Measurements from ENCODE around the gene PPL. TPM values are rescaled to one million over a fixed set of nuclear protein-coding genes. Genes with fewer than 3 reads are reported as not detected.

The PPL gene
- total RNA-seq, 1 experiment from 2014 or later, result 28.5 TPM

DNA sequence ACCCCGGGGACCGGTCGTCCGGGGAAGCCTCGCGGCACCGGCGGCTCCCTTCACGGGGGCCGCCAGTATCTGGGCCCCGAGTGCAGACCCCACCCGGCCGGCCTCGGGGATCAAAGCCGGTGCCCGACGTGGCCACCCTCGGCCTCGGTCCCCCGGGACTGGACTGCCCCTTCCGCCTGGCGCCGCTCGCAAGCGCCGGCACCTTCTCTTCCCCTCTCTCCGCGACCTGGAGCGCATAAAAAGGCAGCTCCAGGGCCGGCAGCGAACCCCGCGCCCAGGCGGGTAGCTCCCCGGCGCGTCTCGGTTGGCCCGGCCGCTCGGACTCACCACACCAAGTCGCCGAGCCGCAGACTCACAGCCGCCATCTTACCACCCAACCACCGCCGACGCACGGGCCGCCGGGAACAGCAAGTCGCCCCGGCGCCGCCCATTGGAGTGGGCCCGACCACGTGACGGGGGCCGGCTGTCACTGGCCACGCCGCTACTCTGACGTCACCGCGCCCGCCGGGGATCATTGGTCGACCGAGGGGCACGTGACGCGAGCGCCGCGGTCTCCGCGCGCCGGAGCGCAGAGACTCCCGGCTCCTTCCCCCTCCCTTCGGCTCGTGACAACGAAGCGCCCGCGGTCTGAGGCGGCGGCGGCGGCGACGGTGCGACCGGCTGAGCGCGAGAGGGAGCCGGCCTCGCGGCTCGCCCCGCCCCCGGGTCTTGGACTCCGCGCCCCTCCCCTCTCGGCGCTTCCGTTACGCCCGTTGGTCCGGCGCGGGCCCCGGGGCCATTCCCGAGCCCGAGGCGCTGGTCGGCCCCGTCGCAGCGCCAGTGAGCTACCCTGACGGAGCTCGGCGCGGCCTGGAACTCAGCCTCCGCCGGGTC is 89.8 kb downstream of the PPL start, which contains the start of the genes GLYR1 and UBN1 (continued):
- TF ChIP-seq, protein P1, sequence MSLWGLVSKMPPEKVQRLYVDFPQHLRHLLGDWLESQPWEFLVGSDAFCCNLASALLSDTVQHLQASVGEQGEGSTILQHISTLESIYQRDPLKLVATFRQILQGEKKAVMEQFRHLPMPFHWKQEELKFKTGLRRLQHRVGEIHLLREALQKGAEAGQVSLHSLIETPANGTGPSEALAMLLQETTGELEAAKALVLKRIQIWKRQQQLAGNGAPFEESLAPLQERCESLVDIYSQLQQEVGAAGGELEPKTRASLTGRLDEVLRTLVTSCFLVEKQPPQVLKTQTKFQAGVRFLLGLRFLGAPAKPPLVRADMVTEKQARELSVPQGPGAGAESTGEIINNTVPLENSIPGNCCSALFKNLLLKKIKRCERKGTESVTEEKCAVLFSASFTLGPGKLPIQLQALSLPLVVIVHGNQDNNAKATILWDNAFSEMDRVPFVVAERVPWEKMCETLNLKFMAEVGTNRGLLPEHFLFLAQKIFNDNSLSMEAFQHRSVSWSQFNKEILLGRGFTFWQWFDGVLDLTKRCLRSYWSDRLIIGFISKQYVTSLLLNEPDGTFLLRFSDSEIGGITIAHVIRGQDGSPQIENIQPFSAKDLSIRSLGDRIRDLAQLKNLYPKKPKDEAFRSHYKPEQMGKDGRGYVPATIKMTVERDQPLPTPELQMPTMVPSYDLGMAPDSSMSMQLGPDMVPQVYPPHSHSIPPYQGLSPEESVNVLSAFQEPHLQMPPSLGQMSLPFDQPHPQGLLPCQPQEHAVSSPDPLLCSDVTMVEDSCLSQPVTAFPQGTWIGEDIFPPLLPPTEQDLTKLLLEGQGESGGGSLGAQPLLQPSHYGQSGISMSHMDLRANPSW (CRISPR knock-in tag; conservative IDR thresholded peaks at IDR 0.05; ENCODE audit: low read depth), result no peak
- TF ChIP-seq, protein P2, sequence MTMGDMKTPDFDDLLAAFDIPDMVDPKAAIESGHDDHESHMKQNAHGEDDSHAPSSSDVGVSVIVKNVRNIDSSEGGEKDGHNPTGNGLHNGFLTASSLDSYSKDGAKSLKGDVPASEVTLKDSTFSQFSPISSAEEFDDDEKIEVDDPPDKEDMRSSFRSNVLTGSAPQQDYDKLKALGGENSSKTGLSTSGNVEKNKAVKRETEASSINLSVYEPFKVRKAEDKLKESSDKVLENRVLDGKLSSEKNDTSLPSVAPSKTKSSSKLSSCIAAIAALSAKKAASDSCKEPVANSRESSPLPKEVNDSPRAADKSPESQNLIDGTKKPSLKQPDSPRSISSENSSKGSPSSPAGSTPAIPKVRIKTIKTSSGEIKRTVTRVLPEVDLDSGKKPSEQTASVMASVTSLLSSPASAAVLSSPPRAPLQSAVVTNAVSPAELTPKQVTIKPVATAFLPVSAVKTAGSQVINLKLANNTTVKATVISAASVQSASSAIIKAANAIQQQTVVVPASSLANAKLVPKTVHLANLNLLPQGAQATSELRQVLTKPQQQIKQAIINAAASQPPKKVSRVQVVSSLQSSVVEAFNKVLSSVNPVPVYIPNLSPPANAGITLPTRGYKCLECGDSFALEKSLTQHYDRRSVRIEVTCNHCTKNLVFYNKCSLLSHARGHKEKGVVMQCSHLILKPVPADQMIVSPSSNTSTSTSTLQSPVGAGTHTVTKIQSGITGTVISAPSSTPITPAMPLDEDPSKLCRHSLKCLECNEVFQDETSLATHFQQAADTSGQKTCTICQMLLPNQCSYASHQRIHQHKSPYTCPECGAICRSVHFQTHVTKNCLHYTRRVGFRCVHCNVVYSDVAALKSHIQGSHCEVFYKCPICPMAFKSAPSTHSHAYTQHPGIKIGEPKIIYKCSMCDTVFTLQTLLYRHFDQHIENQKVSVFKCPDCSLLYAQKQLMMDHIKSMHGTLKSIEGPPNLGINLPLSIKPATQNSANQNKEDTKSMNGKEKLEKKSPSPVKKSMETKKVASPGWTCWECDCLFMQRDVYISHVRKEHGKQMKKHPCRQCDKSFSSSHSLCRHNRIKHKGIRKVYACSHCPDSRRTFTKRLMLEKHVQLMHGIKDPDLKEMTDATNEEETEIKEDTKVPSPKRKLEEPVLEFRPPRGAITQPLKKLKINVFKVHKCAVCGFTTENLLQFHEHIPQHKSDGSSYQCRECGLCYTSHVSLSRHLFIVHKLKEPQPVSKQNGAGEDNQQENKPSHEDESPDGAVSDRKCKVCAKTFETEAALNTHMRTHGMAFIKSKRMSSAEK (CRISPR knock-in tag; IDR thresholded peaks at IDR 0.05; ENCODE audit: borderline replicate concordance), result no peak
- TF ChIP-seq JUN (CRISPR knock-in tag; IDR thresholded peaks at IDR 0.05), result no peak
- TF ChIP-seq TEAD1 (CRISPR knock-in tag; IDR thresholded peaks at IDR 0.05), result no peak
- no peak for TF ChIP-seq NR3C1 (CRISPR knock-in tag; conservative IDR thresholded peaks at IDR 0.05; ENCODE audit: low read depth)
- TF ChIP-seq USF1 (CRISPR knock-in tag; IDR thresholded peaks at IDR 0.05), result peak; percentile 100
- TF ChIP-seq ESRRA (CRISPR knock-in tag; IDR thresholded peaks at IDR 0.05; ENCODE audit: borderline replicate concordance), result no peak
- 0 out of 2 replicates have a peak, but pooled peaks have one; percentile 38 for TF ChIP-seq ETV6 (CRISPR knock-in tag; IDR thresholded peaks at IDR 0.05)
- no peak; the same call in 1 of the 2 replicates for TF ChIP-seq GABPB1 (CRISPR knock-in tag; IDR thresholded peaks at IDR 0.05)
- TF ChIP-seq CREM (CRISPR knock-in tag; IDR thresholded peaks at IDR 0.05), result peak; percentile 86; the same call in 1 of the 2 replicates
- TF ChIP-seq AFF4 (CRISPR knock-in tag; IDR thresholded peaks at IDR 0.05; ENCODE audit: borderline replicate concordance), result no peak
- peak; percentile 87; the same call in 1 of the 2 replicates for TF ChIP-seq HMGXB4 (CRISPR knock-in tag; IDR thresholded peaks at IDR 0.05)
- TF ChIP-seq MXD4 (CRISPR knock-in tag; IDR thresholded peaks at IDR 0.05; ENCODE audit: borderline replicate concordance), result no peak
- no peak for TF ChIP-seq NR1H2 (CRISPR knock-in tag; IDR thresholded peaks at IDR 0.05)
- no peak for TF ChIP-seq ZSCAN18 (CRISPR knock-in tag; IDR thresholded peaks at IDR 0.05)
- TF ChIP-seq IRF2 (CRISPR knock-in tag; IDR thresholded peaks at IDR 0.05; ENCODE audit: borderline replicate concordance, low read depth), result no peak
